Neural crest cell (in vitro differentiated cells): ENCODE measurements around the gene LIPF. TPM values are rescaled to one million over a fixed set of nuclear protein-coding genes. Genes with fewer than 3 reads are reported as not detected.

Source experiments
- DNase-seq: peaks from one replicate; pipeline ENCODE4 v3.0.0; 2021; ENCODE audit warnings: low read depth, mixed read lengths, low spot score
- H3K27ac Mint-ChIP-seq: one replicate; pipeline ENCODE4 v1.8.0; 2021; ENCODE audit warnings: mild to moderate bottlenecking, mixed read lengths; ENCODE audit not compliant: unreplicated experiment
- H3K27me3 Mint-ChIP-seq: 2 replicates; pipeline ENCODE4 v1.8.0; 2021; ENCODE audit warnings: low read depth, mild to moderate bottlenecking, mixed read lengths
- H3K36me3 Mint-ChIP-seq: 2 replicates; pipeline ENCODE4 v1.8.0; 2021; ENCODE audit warnings: low read depth, mild to moderate bottlenecking, mixed read lengths
- H3K4me1 Mint-ChIP-seq: 2 replicates; pipeline ENCODE4 v1.8.0; 2021; ENCODE audit warnings: mixed read lengths
- H3K4me3 Mint-ChIP-seq: one replicate; pipeline ENCODE4 v1.8.0; 2021; ENCODE audit warnings: mild to moderate bottlenecking, mixed read lengths
- H3K9me3 Mint-ChIP-seq: 2 replicates; pipeline ENCODE4 v1.8.0; 2021; ENCODE audit warnings: mixed read lengths
- CTCF ChIP-seq: fragments of 200-600 bp; sonication (generic); conservative IDR thresholded peaks from 2 replicates; pipeline ENCODE4 v1.5.0; 2021; ENCODE audit warnings: antibody characterized with exemption, mild to moderate bottlenecking
- total RNA-seq: library from RNA; stranded (reverse); gene quantifications from 2 replicates; pipeline ENCODE4 v1.2.1, GENCODE V29; 2021

The LIPF gene
- total RNA-seq, 1 donor from 2014 or later = not detected

GRCh38 chr10:88672041-88672440 is 7.8 kb downstream of the LIPF start:
- TF ChIP-seq CTCF = no peak
- no peaks in the 10 kb centered on the region for H3K36me3 Mint-ChIP-seq
- no peaks in the 10 kb centered on the region for H3K27me3 Mint-ChIP-seq
- H3K4me1 Mint-ChIP-seq = no peaks in the 10 kb centered on the region
- H3K27ac Mint-ChIP-seq = no peak overlapping the region
- no peaks in the 10 kb centered on the region for H3K9me3 Mint-ChIP-seq
- H3K4me3 Mint-ChIP-seq = no peak overlapping the region
- no peak for DNase-seq

- Mint-ChIP-seq H3K4me1 (no peaks in the 10 kb centered on the region), H3K36me3 (no peaks in the 10 kb centered on the region), H3K27ac (no peak overlapping the region), H3K9me3 (no peaks in the 10 kb centered on the region), H3K4me3 (no peak overlapping the region), H3K27me3 (no peaks in the 10 kb centered on the region)
- DNase-seq = no peak
- no peak for TF ChIP-seq CTCF
Observed at GRCh38 chr10:88676283-88677060, 12.2 kb downstream of the LIPF start.

- TF ChIP-seq CTCF = no peak
- Mint-ChIP-seq H3K36me3 (no peaks in the 10 kb centered on the region), H3K4me3 (no peak overlapping the region), H3K4me1 (no peaks in the 10 kb centered on the region), H3K27me3 (peaks cover 2% of the 10 kb centered on the region), H3K27ac (no peak overlapping the region), H3K9me3 (no peaks in the 10 kb centered on the region)
- no peak for DNase-seq
Observed at GRCh38 chr10:88680958-88681357, 16.7 kb downstream of the LIPF start.

GRCh38 chr10:88682491-88682890 is 18.2 kb downstream of the LIPF start:
- Mint-ChIP-seq H3K4me1 (no peaks in the 10 kb centered on the region), H3K27ac (no peak overlapping the region), H3K27me3 (peaks cover 2% of the 10 kb centered on the region), H3K36me3 (no peaks in the 10 kb centered on the region), H3K4me3 (no peak overlapping the region), H3K9me3 (no peaks in the 10 kb centered on the region)
- TF ChIP-seq CTCF = no peak
- no peak for DNase-seq

DNA sequence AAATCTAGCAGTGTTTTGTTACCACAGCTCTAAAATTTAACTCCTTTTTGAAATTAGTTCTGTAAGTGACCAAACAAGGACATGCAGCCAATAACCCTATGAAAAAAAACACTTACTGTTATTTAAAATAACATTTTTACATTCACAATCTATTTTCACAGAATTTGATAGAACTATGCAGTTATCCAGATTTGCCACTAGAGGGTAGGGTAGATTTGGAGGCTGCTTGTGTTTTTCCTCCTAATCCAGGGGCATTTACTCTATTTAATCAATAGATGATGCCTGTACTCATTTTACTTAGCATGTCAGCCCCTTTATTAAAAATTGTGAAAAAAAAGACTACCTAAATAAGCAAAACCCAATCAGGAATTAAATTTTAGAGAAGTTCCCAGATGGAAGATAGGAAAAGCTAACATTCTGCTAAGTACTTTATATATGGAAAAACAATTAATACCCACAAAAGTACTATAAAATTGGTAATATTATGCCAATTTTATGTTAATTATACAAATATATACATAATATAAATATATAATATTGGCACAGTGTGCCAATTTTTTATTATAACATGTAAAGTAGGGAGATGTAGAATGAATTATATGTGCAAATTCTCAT is 23.7 kb downstream of the LIPF start:
- no peaks in the 10 kb centered on the region for H3K4me1 Mint-ChIP-seq
- peak; percentile 81 for TF ChIP-seq CTCF
- H3K27ac Mint-ChIP-seq = no peak overlapping the region
- H3K9me3 Mint-ChIP-seq = no peaks in the 10 kb centered on the region
- H3K36me3 Mint-ChIP-seq = no peaks in the 10 kb centered on the region
- no peak for DNase-seq
- H3K4me3 Mint-ChIP-seq = no peak overlapping the region
- peaks cover 3% of the 10 kb centered on the region for H3K27me3 Mint-ChIP-seq
